ENCODE data around the gene OR6C65. TPM values are rescaled to one million over a fixed set of nuclear protein-coding genes. Genes with fewer than 3 reads are reported as not detected.
A peak's percentile ranks its signal among the peaks of the same experiment; 100 is the strongest.
"Not testable (repeated sequence)": the region's sequence is repeated elsewhere in the genome, so short reads cannot be mapped to it uniquely, and the experiment has no call there.

Gene OR6C65
- total and polyA plus RNA-seq, 5 donors from 2014 or later: not detected

DNA sequence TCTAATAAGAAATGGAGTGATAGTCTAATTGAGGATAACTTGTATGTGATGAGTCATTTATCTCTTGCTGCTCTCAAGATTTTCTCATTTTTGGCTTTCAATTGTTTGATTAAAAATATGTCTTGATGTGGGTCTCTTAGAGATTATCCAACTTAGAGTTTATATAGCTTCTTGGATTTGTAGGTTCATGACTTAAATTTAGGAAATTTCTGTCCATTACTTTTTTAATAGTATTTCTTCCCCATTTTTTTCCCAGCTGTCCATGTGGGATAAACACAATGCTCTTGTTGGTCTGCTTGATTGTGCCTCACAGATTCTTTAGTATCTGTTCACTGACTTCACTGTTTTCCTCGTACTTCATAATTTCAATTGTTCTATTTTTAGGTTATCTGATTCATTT lies 7.5 kb downstream of the OR6C65 start:
- peaks cover 0 to 16% (median 2%) of the 10 kb centered on the region in 7 donors for H3K9me3 Mint-ChIP-seq
- H3K4me1 Mint-ChIP-seq: no peaks in the 10 kb centered on the region
- H3K4me3 Mint-ChIP-seq: no peak overlapping the region
- Histone ChIP-seq H3K36me3 (ENCODE audit: control insufficient read depth, insufficient read depth, low read length) (no peaks in the 10 kb centered on the region), H3K4me3 (ENCODE audit: low read depth, low read length) (no peak overlapping the region), H3K4me1 (ENCODE audit: control insufficient read depth, insufficient read depth, low read length, poor library complexity, severe bottlenecking) (no peaks in the 10 kb centered on the region), H3K27ac (ENCODE audit: insufficient read depth, low read length, poor library complexity, severe bottlenecking) (no peak overlapping the region), H3K9me3 (ENCODE audit: control insufficient read depth in 2 of 2, low read length in 2 of 2) (no peaks in the 10 kb centered on the region), H3K27me3 (ENCODE audit: control insufficient read depth, insufficient read depth, low read length) (peaks cover 7% of the 10 kb centered on the region)
- no peak for DNase-seq
- H3K36me3 Mint-ChIP-seq: no peaks in the 10 kb centered on the region
- peaks cover 6% of the 10 kb centered on the region for H3K27me3 Mint-ChIP-seq
- no peak for ATAC-seq (ENCODE audit: low read depth in 2 of 2)
- H3K27ac Mint-ChIP-seq: no peak overlapping the region

DNA sequence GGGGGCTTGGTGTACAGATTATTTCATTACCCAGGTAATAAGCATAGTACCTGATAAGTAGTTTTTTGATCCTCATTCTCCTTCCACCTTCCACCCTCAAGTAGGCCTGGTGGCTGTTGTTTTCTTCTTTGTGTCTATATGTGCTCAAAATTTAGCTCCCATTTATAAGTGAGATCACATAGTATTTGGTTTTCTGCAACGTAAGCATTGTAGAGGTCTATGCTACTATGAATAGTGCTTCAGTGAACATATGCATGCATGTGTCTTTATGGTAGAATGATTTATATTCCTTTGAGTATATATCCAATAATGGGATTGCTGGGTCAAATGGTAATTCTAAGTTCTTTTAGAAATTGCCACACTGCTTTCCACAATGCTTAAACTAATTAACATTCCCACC lies 8.8 kb downstream of the OR6C65 start:
- not testable (repeated sequence) for H3K9me3 ChIP-seq (ENCODE audit: control insufficient read depth in 2 of 2, low read length in 2 of 2); DNase-seq; H3K4me1 ChIP-seq (ENCODE audit: control insufficient read depth, insufficient read depth, low read length, poor library complexity, severe bottlenecking); H3K27me3 ChIP-seq (ENCODE audit: control insufficient read depth, insufficient read depth, low read length); ATAC-seq (ENCODE audit: low read depth in 2 of 2); H3K27ac ChIP-seq (ENCODE audit: insufficient read depth, low read length, poor library complexity, severe bottlenecking); H3K4me3 Mint-ChIP-seq; H3K4me1 Mint-ChIP-seq; H3K9me3 Mint-ChIP-seq; H3K36me3 Mint-ChIP-seq; H3K36me3 ChIP-seq (ENCODE audit: control insufficient read depth, insufficient read depth, low read length); H3K4me3 ChIP-seq (ENCODE audit: low read depth, low read length); H3K27ac Mint-ChIP-seq; H3K27me3 Mint-ChIP-seq

GRCh38 chr12:55412138-55412537 lies 11.8 kb downstream of the OR6C65 start:
- H3K4me1 ChIP-seq (ENCODE audit: control insufficient read depth, insufficient read depth, low read length, poor library complexity, severe bottlenecking); H3K4me3 Mint-ChIP-seq; DNase-seq; H3K4me3 ChIP-seq (ENCODE audit: low read depth, low read length); H3K36me3 Mint-ChIP-seq; ATAC-seq (ENCODE audit: low read depth in 2 of 2); H3K27ac Mint-ChIP-seq; H3K9me3 ChIP-seq (ENCODE audit: control insufficient read depth in 2 of 2, low read length in 2 of 2); H3K4me1 Mint-ChIP-seq; H3K27ac ChIP-seq (ENCODE audit: insufficient read depth, low read length, poor library complexity, severe bottlenecking); H3K36me3 ChIP-seq (ENCODE audit: control insufficient read depth, insufficient read depth, low read length); H3K9me3 Mint-ChIP-seq: not testable (repeated sequence)
- H3K27me3 Mint-ChIP-seq: peaks cover 22% of the 10 kb centered on the region
- H3K27me3 ChIP-seq (ENCODE audit: control insufficient read depth, insufficient read depth, low read length): peaks cover 11% of the 10 kb centered on the region

DNA sequence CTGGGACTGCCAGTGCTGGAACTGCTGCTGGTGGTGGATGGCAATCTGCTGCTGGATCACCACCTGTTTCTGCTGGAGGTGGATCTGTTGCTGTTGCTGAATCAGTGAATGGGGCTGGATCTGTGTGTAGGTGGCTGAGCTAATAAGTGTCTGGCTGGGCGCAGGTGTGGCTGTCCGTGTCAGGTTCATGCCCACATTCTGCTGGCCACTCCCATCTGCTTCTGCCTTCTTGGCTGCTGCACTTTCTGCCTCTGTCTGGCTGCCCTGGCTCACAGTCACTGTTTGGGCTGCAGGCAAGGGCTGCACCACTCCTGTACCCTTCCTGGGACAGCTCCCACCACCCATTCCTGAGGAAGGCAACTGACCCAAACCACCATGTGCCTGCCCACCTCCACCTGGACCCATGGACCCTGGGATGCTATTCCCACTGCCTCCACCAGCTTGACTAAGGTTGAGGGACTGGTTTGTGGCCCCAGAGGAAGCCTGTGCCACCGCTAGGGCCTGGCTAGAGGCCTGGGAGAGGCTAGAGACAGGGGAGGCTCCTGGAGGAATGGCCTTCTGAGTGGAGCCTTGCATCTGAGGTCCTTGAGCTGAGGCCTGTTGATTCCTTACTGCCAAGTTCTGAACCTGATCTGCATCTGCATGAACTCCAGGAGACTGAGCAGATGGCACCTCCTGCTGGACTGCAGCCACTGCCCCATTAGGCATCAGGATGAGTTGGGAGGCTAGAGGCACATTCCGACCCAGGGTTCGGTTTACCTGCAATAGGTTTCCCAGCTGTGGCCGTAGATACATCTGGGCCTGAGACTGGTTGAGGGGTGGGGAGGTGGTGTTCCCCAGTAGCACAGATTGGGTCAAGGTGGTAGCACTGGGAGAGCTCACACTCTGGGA lies 13.4 kb downstream of the OR6C65 start:
- H3K4me3 ChIP-seq (ENCODE audit: low read depth, low read length); H3K9me3 ChIP-seq (ENCODE audit: control insufficient read depth in 2 of 2, low read length in 2 of 2); H3K36me3 Mint-ChIP-seq; H3K4me1 ChIP-seq (ENCODE audit: control insufficient read depth, insufficient read depth, low read length, poor library complexity, severe bottlenecking); H3K9me3 Mint-ChIP-seq; H3K36me3 ChIP-seq (ENCODE audit: control insufficient read depth, insufficient read depth, low read length); H3K4me1 Mint-ChIP-seq; H3K4me3 Mint-ChIP-seq; ATAC-seq (ENCODE audit: low read depth in 2 of 2); DNase-seq; H3K27ac ChIP-seq (ENCODE audit: insufficient read depth, low read length, poor library complexity, severe bottlenecking): not testable (repeated sequence)
- H3K27me3 ChIP-seq (ENCODE audit: control insufficient read depth, insufficient read depth, low read length): peaks cover 10% of the 10 kb centered on the region
- H3K27me3 Mint-ChIP-seq: peaks cover 28% of the 10 kb centered on the region
- peak overlapping the region in 1 of 3 donors; percentile 48 for H3K27ac Mint-ChIP-seq

- not testable (repeated sequence) for DNase-seq; H3K4me1 Mint-ChIP-seq; H3K4me3 Mint-ChIP-seq; H3K4me1 ChIP-seq (ENCODE audit: control insufficient read depth, insufficient read depth, low read length, poor library complexity, severe bottlenecking); H3K9me3 Mint-ChIP-seq; ATAC-seq (ENCODE audit: low read depth in 2 of 2); H3K36me3 ChIP-seq (ENCODE audit: control insufficient read depth, insufficient read depth, low read length); H3K27ac Mint-ChIP-seq; H3K4me3 ChIP-seq (ENCODE audit: low read depth, low read length); H3K36me3 Mint-ChIP-seq; H3K9me3 ChIP-seq (ENCODE audit: control insufficient read depth in 2 of 2, low read length in 2 of 2); H3K27ac ChIP-seq (ENCODE audit: insufficient read depth, low read length, poor library complexity, severe bottlenecking)
- peaks cover 16% of the 10 kb centered on the region for H3K27me3 ChIP-seq (ENCODE audit: control insufficient read depth, insufficient read depth, low read length)
- H3K27me3 Mint-ChIP-seq: peaks cover 35% of the 10 kb centered on the region
Measured at GRCh38 chr12:55414396-55414823, 14.1 kb downstream of the OR6C65 start.

- not testable (repeated sequence) for H3K36me3 Mint-ChIP-seq; H3K9me3 ChIP-seq (ENCODE audit: control insufficient read depth in 2 of 2, low read length in 2 of 2); H3K36me3 ChIP-seq (ENCODE audit: control insufficient read depth, insufficient read depth, low read length); H3K4me3 Mint-ChIP-seq; H3K27ac Mint-ChIP-seq; H3K4me1 Mint-ChIP-seq; H3K4me3 ChIP-seq (ENCODE audit: low read depth, low read length); H3K4me1 ChIP-seq (ENCODE audit: control insufficient read depth, insufficient read depth, low read length, poor library complexity, severe bottlenecking); H3K9me3 Mint-ChIP-seq; H3K27ac ChIP-seq (ENCODE audit: insufficient read depth, low read length, poor library complexity, severe bottlenecking); DNase-seq
- H3K27me3 Mint-ChIP-seq: peaks cover 37% of the 10 kb centered on the region
- peak; percentile 65 to 71 for ATAC-seq (ENCODE audit: low read depth in 2 of 2)
- H3K27me3 ChIP-seq (ENCODE audit: control insufficient read depth, insufficient read depth, low read length): peaks cover 16% of the 10 kb centered on the region
Measured at GRCh38 chr12:55414889-55415288, 14.6 kb downstream of the OR6C65 start.

GRCh38 chr12:55416961-55417360 lies 16.6 kb downstream of the OR6C65 start:
- DNase-seq (no peak), ATAC-seq (ENCODE audit: low read depth in 2 of 2) (no peak)
- peaks cover 24% of the 10 kb centered on the region for H3K27me3 ChIP-seq (ENCODE audit: control insufficient read depth, insufficient read depth, low read length)
- H3K9me3 ChIP-seq (ENCODE audit: control insufficient read depth in 2 of 2, low read length in 2 of 2): no peaks in the 10 kb centered on the region
- Mint-ChIP-seq H3K27ac (no peak overlapping the region), H3K27me3 (peaks cover 37% of the 10 kb centered on the region), H3K36me3 (no peaks in the 10 kb centered on the region), H3K4me1 (peaks cover 0 to 5% (median 2%) of the 10 kb centered on the region in 4 donors), H3K9me3 (peaks cover 0 to 10% (median 2%) of the 10 kb centered on the region in 7 donors), H3K4me3 (no peak overlapping the region)
- no peak overlapping the region for H3K27ac ChIP-seq (ENCODE audit: insufficient read depth, low read length, poor library complexity, severe bottlenecking)
- no peak overlapping the region for H3K4me3 ChIP-seq (ENCODE audit: low read depth, low read length)
- no peaks in the 10 kb centered on the region for H3K4me1 ChIP-seq (ENCODE audit: control insufficient read depth, insufficient read depth, low read length, poor library complexity, severe bottlenecking)
- no peaks in the 10 kb centered on the region for H3K36me3 ChIP-seq (ENCODE audit: control insufficient read depth, insufficient read depth, low read length)
